ENCODE data around the gene ZDHHC22. TPM values are rescaled to one million over a fixed set of nuclear protein-coding genes. Genes with fewer than 3 reads are reported as not detected.

Gene ZDHHC22
- total and polyA plus RNA-seq, 5 experiments from 2014 or later, result not detected

DNA sequence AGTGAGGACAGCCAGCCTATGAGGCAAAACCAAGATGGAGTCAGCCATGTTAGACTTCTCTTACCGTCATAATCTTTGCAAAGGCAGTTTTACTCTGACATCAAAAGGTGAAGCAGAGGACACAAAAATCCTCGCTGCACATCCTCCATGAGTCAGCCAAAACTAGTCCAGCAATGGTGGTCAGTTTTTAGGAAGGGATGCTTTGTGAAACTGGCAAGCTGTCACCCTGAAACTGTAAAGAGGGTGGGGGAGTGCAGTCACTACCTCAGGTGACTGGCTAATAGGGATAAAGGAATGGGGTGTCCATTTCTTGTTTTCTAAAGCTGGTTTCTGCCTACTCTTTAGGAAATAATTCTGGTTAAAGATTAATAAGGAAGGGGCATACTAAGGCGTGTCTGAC, 48.9 kb downstream of the ZDHHC22 start:
- peaks cover 0 to 9% (median 5%) of the 10 kb centered on the region in 3 donors for H3K36me3 Mint-ChIP-seq
- no peak overlapping the region for H3K27ac Mint-ChIP-seq
- H3K4me1 Mint-ChIP-seq, result peaks cover 9 to 22% (median 19%) of the 10 kb centered on the region in 4 donors
- DNase-seq (no peak), ATAC-seq (no peak)
- H3K4me3 Mint-ChIP-seq, result no peak overlapping the region
- peaks cover 0 to 20% (median 8%) of the 10 kb centered on the region in 9 donors for H3K9me3 Mint-ChIP-seq
- H3K27me3 Mint-ChIP-seq, result peaks cover 0 to 6% (median 0%) of the 10 kb centered on the region in 5 donors
- POLR2A ChIA-PET, result no interaction called here

DNA sequence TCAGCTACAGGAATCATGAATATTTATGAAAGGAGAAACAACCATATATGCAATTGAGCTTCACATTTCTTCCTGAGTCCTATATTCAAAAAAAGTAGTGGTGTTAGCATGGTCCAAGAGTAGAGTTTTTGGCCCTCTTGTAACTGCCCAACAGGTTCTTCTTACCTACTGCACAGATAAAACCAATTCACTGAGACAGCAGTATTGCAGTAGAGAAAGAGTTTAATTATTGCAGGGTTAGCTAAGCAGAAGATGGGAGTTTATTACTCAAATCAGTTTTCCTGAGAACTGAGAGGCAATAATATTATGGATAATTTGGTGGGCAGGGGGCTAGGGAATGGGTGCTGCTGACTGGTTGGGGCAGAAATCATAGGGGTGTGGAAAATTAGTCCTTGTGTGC, 50.1 kb downstream of the ZDHHC22 start:
- DNase-seq (no peak), ATAC-seq (no peak)
- POLR2A ChIA-PET, result interaction anchor here (1.0 kb wide), 1 partner anchor 128 kb away, joined by 3 read pairs; no protein-coding TSS in a partner anchor
- peaks cover 0 to 20% (median 8%) of the 10 kb centered on the region in 9 donors for H3K9me3 Mint-ChIP-seq
- peaks cover 0 to 10% (median 0%) of the 10 kb centered on the region in 5 donors for H3K27me3 Mint-ChIP-seq
- peaks cover 0 to 9% (median 5%) of the 10 kb centered on the region in 3 donors for H3K36me3 Mint-ChIP-seq
- no peak overlapping the region for H3K27ac Mint-ChIP-seq
- H3K4me1 Mint-ChIP-seq, result peaks cover 5 to 13% (median 9%) of the 10 kb centered on the region in 4 donors
- no peak overlapping the region for H3K4me3 Mint-ChIP-seq

- Mint-ChIP-seq H3K4me1 (peaks cover 4 to 10% (median 5%) of the 10 kb centered on the region in 4 donors), H3K36me3 (peaks cover 0 to 9% (median 5%) of the 10 kb centered on the region in 3 donors), H3K9me3 (peaks cover 0 to 20% (median 8%) of the 10 kb centered on the region in 9 donors), H3K4me3 (no peak overlapping the region), H3K27me3 (peaks cover 0 to 19% (median 7%) of the 10 kb centered on the region in 5 donors), H3K27ac (no peak overlapping the region)
- ATAC-seq (no peak), DNase-seq (no peak)
- POLR2A ChIA-PET, result interaction anchor here (0.7 kb wide), 1 partner anchor 69 kb away, joined by 4 read pairs; no protein-coding TSS in a partner anchor
Measured at GRCh38 chr14:77088645-77089044, 52.9 kb downstream of the ZDHHC22 start.

DNA sequence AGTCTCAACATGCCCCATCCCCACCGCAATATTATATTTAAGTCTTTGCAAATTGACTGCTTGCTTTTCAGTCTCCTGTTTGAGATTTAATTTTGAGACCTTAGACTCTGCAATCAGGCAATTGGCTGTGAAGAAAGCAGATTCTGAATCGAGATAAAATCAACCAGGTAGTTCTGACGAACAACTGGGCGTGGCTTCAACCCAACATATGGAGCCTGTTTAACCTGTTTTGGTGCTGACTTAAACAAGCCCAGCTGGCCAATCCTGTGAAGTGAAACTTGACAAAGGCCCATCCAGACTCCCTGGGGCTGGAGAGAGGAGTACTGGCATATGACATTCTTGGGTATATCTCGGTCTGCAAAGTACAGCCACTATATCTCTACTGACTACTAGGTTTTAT, 53.4 kb downstream of the ZDHHC22 start:
- peaks cover 0 to 19% (median 7%) of the 10 kb centered on the region in 5 donors for H3K27me3 Mint-ChIP-seq
- peak overlapping the region in 3 of 10 donors; percentile 53 to 86 (median 68) for H3K27ac Mint-ChIP-seq
- ATAC-seq (no peak), DNase-seq (no peak)
- no peak overlapping the region for H3K4me3 Mint-ChIP-seq
- H3K9me3 Mint-ChIP-seq, result peaks cover 0 to 20% (median 8%) of the 10 kb centered on the region in 9 donors
- POLR2A ChIA-PET, result no interaction called here
- H3K36me3 Mint-ChIP-seq, result peaks cover 0 to 9% (median 5%) of the 10 kb centered on the region in 3 donors
- peaks cover 4 to 10% (median 5%) of the 10 kb centered on the region in 4 donors for H3K4me1 Mint-ChIP-seq

GRCh38 chr14:77087631-77088030, 54.0 kb downstream of the ZDHHC22 start:
- POLR2A ChIA-PET, result no interaction called here
- no peak for DNase-seq
- peak overlapping the region in 3 of 10 donors; percentile 29 to 86 (median 68) for H3K27ac Mint-ChIP-seq

GRCh38 chr14:77086951-77087350, 54.6 kb downstream of the ZDHHC22 start:
- Mint-ChIP-seq H3K27me3 (peaks cover 0 to 19% (median 7%) of the 10 kb centered on the region in 5 donors), H3K27ac (peak overlapping the region in 4 of 10 donors; percentile 70 to 94 (median 84)), H3K4me1 (peaks cover 4 to 10% (median 5%) of the 10 kb centered on the region in 4 donors), H3K9me3 (peaks cover 0 to 20% (median 8%) of the 10 kb centered on the region in 9 donors), H3K36me3 (peaks cover 0 to 9% (median 5%) of the 10 kb centered on the region in 3 donors), H3K4me3 (no peak overlapping the region)
- POLR2A ChIA-PET, result no interaction called here
- DNase-seq (no peak), ATAC-seq (no peak)

More at GRCh38 chr14:77087631-77088030, 54.0 kb downstream of the ZDHHC22 start:
- peaks cover 4 to 10% (median 5%) of the 10 kb centered on the region in 4 donors for H3K4me1 Mint-ChIP-seq
- H3K9me3 Mint-ChIP-seq, result peaks cover 0 to 20% (median 8%) of the 10 kb centered on the region in 9 donors
- no peak overlapping the region for H3K4me3 Mint-ChIP-seq
- ATAC-seq, result no peak
- peaks cover 0 to 9% (median 5%) of the 10 kb centered on the region in 3 donors for H3K36me3 Mint-ChIP-seq
- peaks cover 0 to 19% (median 7%) of the 10 kb centered on the region in 5 donors for H3K27me3 Mint-ChIP-seq

DNA sequence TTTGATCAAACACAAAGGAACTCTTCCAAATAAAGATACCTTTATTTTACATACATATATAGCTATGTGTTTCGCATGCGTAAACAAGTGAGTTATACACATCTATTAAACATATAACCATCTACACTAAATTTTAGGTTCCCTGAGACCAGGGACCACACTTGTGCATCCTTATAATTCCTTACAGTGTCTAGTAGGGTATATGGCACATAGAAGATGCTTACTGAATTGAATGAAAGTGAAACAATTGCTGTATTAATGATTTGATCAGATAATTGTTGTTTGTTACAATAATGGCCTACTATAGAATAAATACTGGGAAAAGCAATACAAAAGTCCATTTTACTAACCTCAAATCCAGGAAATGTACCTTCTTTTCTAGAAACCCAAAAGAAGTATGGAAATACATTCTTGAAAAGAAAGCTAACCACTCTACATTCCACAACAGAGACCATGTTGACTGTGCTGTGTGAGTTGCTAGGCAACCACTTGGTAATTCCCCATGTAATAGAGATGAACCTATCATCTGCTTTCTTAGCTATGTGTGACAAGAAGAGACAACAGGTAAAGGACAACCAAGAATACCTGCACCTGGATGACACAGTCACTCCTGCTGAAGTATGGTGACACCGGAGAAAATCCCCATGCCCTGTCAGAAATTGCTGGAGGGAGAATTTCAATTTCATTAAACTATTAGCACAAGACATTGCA, 55.4 kb downstream of the ZDHHC22 start:
- POLR2A ChIA-PET, result interaction anchor here (1.0 kb wide), 1 partner anchor 12 kb away, joined by 3 read pairs; the partner anchor contains the start of gene CIPC
- DNase-seq (peak in 4 of 10 donors; percentile 24 to 60 (median 38)), ATAC-seq (peak; percentile 97)
- peaks cover 0 to 19% (median 7%) of the 10 kb centered on the region in 5 donors for H3K27me3 Mint-ChIP-seq
- peaks cover 4 to 10% (median 5%) of the 10 kb centered on the region in 4 donors for H3K4me1 Mint-ChIP-seq
- H3K9me3 Mint-ChIP-seq, result peaks cover 0 to 13% (median 3%) of the 10 kb centered on the region in 9 donors
- peaks cover 0 to 6% (median 0%) of the 10 kb centered on the region in 3 donors for H3K36me3 Mint-ChIP-seq
- peak overlapping the region in 1 of 10 donors; percentile 48 for H3K4me3 Mint-ChIP-seq
- peak overlapping the region in 8 of 10 donors; percentile 50 to 94 (median 78) for H3K27ac Mint-ChIP-seq

GRCh38 chr14:77085538-77085937, 56.1 kb downstream of the ZDHHC22 start:
- Mint-ChIP-seq H3K27ac (peak overlapping the region in 5 of 10 donors; percentile 40 to 95 (median 61)), H3K36me3 (peaks cover 0 to 5% (median 0%) of the 10 kb centered on the region in 3 donors), H3K27me3 (peaks cover 0 to 19% (median 7%) of the 10 kb centered on the region in 5 donors), H3K4me3 (no peak overlapping the region), H3K4me1 (peaks cover 4 to 10% (median 7%) of the 10 kb centered on the region in 4 donors), H3K9me3 (peaks cover 0 to 9% (median 0%) of the 10 kb centered on the region in 9 donors)
- POLR2A ChIA-PET, result interaction anchor here (1.0 kb wide), 1 partner anchor 13 kb away, joined by 3 read pairs; the partner anchor contains the start of gene CIPC
- DNase-seq, result no peak
- ATAC-seq, result no peak

- no peak for DNase-seq
- H3K27me3 Mint-ChIP-seq, result peaks cover 0 to 19% (median 7%) of the 10 kb centered on the region in 5 donors
- no peak for ATAC-seq
- H3K4me1 Mint-ChIP-seq, result peaks cover 4 to 10% (median 7%) of the 10 kb centered on the region in 4 donors
- H3K9me3 Mint-ChIP-seq, result peaks cover 0 to 7% (median 0%) of the 10 kb centered on the region in 9 donors
- H3K27ac Mint-ChIP-seq, result peak overlapping the region in 6 of 10 donors; percentile 1 to 95 (median 62)
- no peak overlapping the region for H3K4me3 Mint-ChIP-seq
- H3K36me3 Mint-ChIP-seq, result peaks cover 0 to 8% (median 4%) of the 10 kb centered on the region in 3 donors
- POLR2A ChIA-PET, result interaction anchor here (0.5 to 1.0 kb wide), 2 partner anchors 14 to 34 kb away, joined by 3 read pairs; partner anchors contain the start of gene CIPC
Measured at GRCh38 chr14:77084985-77085384, 56.6 kb downstream of the ZDHHC22 start.

DNA sequence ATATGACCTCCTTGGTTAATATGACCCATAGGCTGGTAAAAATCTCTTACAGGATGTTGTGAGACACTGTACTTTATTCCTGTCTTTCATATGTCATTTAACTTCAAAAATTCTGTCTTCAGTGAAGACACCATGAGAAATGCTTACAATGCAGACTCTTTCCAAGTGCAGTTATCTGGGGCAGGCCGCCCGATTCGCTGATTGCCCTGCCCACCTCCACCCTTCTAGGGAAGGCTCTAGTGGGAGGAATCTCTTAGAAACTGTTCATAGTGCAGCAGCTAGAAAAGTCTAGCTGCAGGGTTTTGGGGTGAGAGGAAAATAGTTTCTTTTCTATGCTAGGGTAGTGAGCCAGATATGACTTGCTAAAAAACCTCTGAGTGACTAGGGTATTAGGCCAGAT, 58.5 kb downstream of the ZDHHC22 start:
- Mint-ChIP-seq H3K36me3 (peaks cover 0 to 13% (median 5%) of the 10 kb centered on the region in 3 donors), H3K4me1 (peaks cover 4 to 10% (median 7%) of the 10 kb centered on the region in 4 donors), H3K27me3 (peaks cover 0 to 17% (median 7%) of the 10 kb centered on the region in 5 donors), H3K27ac (peak overlapping the region in 1 of 10 donors; percentile 38), H3K9me3 (peaks cover 0 to 8% (median 3%) of the 10 kb centered on the region in 9 donors), H3K4me3 (no peak overlapping the region)
- DNase-seq (no peak), ATAC-seq (no peak)
- POLR2A ChIA-PET, result no interaction called here

DNA sequence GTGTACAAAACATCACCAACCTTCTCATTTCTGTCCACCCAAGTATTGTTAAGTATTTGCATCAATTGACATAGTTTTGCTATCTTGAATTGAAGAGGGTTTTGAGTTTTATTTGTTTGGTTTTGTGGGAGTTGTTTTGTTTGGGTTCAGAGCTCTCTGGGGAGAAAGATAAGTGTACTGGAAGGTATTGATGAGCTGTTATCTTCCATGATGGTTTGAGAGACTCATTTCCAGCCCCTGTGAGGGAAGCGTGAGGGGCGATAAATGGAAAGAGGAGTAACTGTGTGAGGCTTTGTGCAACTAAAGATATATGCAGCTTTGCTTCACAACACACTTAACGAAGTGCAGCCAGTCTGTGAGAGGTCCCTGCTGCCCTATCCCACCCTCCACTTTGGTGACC, 59.2 kb downstream of the ZDHHC22 start:
- Mint-ChIP-seq H3K36me3 (peaks cover 0 to 13% (median 5%) of the 10 kb centered on the region in 3 donors), H3K27ac (peak overlapping the region in 1 of 10 donors; percentile 29), H3K9me3 (peaks cover 0 to 8% (median 3%) of the 10 kb centered on the region in 9 donors), H3K4me1 (peaks cover 4 to 10% (median 7%) of the 10 kb centered on the region in 4 donors), H3K4me3 (no peak overlapping the region), H3K27me3 (peaks cover 0 to 10% (median 7%) of the 10 kb centered on the region in 5 donors)
- no peak for DNase-seq
- POLR2A ChIA-PET, result no interaction called here
- no peak for ATAC-seq
